GM12891 (cell line): Measurements from ENCODE around the gene TMEM39A.

Source experiments
- DNase-seq: peaks from one replicate; pipeline ENCODE4 v3.0.0; 2011; ENCODE audit warnings: low spot score; ENCODE audit not compliant: insufficient read length
- FAIRE-seq: peaks from 2 replicates; lab custom pipeline; 2011; peaks lifted over from hg19 to GRCh38; lab: Jason Lieb, UNC
- PAX5 ChIP-seq: IDR thresholded peaks from 2 replicates; pipeline ENCODE4 v1.6.1; 2011; ENCODE audit warnings: low read length, moderate library complexity, mild to moderate bottlenecking; ENCODE audit not compliant: insufficient read depth, severe bottlenecking
- POLR2A ChIP-seq: IDR thresholded peaks from 2 replicates; pipeline ENCODE4 v1.6.1; 2011; ENCODE audit warnings: low read depth, low read length, control low read depth
- POLR2AphosphoS5 ChIP-seq: IDR thresholded peaks from 2 replicates; pipeline ENCODE4 v1.6.1; 2011; ENCODE audit warnings: low read depth, low read length, control low read depth
- POU2F2 ChIP-seq: IDR thresholded peaks from 2 replicates; pipeline ENCODE4 v1.6.1; 2011; ENCODE audit warnings: low read depth, mild to moderate bottlenecking, control low read depth, low read length, moderate library complexity
- SPI1 ChIP-seq: IDR thresholded peaks from 2 replicates; pipeline ENCODE4 v1.6.1; 2011; ENCODE audit warnings: low read depth, low read length, control low read depth
- TAF1 ChIP-seq: IDR thresholded peaks from 2 replicates; pipeline ENCODE4 v1.6.1; 2011; ENCODE audit warnings: low read depth, low read length, control low read depth

TMEM39A gene

GRCh38 chr3:119405315-119405714 is 58.1 kb downstream of the TMEM39A start:
- DNase-seq (no peak), FAIRE-seq (no peak)
- TF ChIP-seq SPI1 = no peak
- no peak for TF ChIP-seq TAF1
- TF ChIP-seq POLR2A = no peak
- TF ChIP-seq POLR2AphosphoS5 = no peak
- TF ChIP-seq PAX5 = no peak
- no peak for TF ChIP-seq POU2F2

GRCh38 chr3:119403201-119403600 is 60.2 kb downstream of the TMEM39A start:
- TF ChIP-seq SPI1 (no peak), TAF1 (no peak), PAX5 (no peak), POU2F2 (no peak), POLR2AphosphoS5 (no peak), POLR2A (no peak)
- peak; percentile 20 for FAIRE-seq

GRCh38 chr3:119402791-119403190 is 60.6 kb downstream of the TMEM39A start:
- DNase-seq = no peak
- no peak for TF ChIP-seq POU2F2
- TF ChIP-seq PAX5 = no peak
- no peak for TF ChIP-seq POLR2AphosphoS5
- TF ChIP-seq POLR2A = no peak
- TF ChIP-seq TAF1 = no peak
- TF ChIP-seq SPI1 = no peak
- FAIRE-seq = no peak

More at GRCh38 chr3:119403201-119403600, 60.2 kb downstream of the TMEM39A start:
- no peak for DNase-seq

- peak; percentile 89 for FAIRE-seq
Measured at GRCh38 chr3:119401503-119402440, 61.6 kb downstream of the TMEM39A start.

GRCh38 chr3:119401069-119401468 is 62.3 kb downstream of the TMEM39A start:
- TF ChIP-seq PAX5 (no peak), POU2F2 (no peak), TAF1 (no peak), SPI1 (no peak), POLR2A (no peak), POLR2AphosphoS5 (no peak)
- no peak for DNase-seq
- FAIRE-seq = no peak

More at GRCh38 chr3:119401503-119402440, 61.6 kb downstream of the TMEM39A start:
- TF ChIP-seq SPI1 (peak; percentile 92), POU2F2 (no peak)
- DNase-seq = peak; percentile 23

- FAIRE-seq = no peak
- no peak for DNase-seq
- no peak for TF ChIP-seq TAF1
- TF ChIP-seq POLR2AphosphoS5 = no peak
- TF ChIP-seq SPI1 = no peak
- TF ChIP-seq POU2F2 = no peak
- no peak for TF ChIP-seq PAX5
- TF ChIP-seq POLR2A = no peak
Measured at GRCh38 chr3:119400466-119400865, 62.9 kb downstream of the TMEM39A start.

- DNase-seq (no peak), FAIRE-seq (no peak)
- no peak for TF ChIP-seq POU2F2
- TF ChIP-seq SPI1 = no peak
- no peak for TF ChIP-seq PAX5
- no peak for TF ChIP-seq TAF1
- no peak for TF ChIP-seq POLR2A
- no peak for TF ChIP-seq POLR2AphosphoS5
Measured at GRCh38 chr3:119396870-119397269, 66.5 kb downstream of the TMEM39A start.

- FAIRE-seq (peak; percentile 82), DNase-seq (no peak)
- TF ChIP-seq POU2F2 (no peak), PAX5 (no peak), SPI1 (no peak), POLR2AphosphoS5 (no peak), POLR2A (no peak), TAF1 (no peak)
Measured at GRCh38 chr3:119395923-119396358, 67.5 kb downstream of the TMEM39A start.

GRCh38 chr3:119388577-119388976 is 74.8 kb downstream of the TMEM39A start:
- TF ChIP-seq TAF1 (no peak), POLR2AphosphoS5 (no peak), SPI1 (no peak), PAX5 (no peak), POU2F2 (no peak), POLR2A (no peak)
- FAIRE-seq (no peak), DNase-seq (no peak)
